Measurements from ENCODE around the gene MED22.

The MED22 gene

GRCh38 chr9:133369422-133369821 lies 21.5 kb upstream of the MED22 start:
- Mint-ChIP-seq H3K36me3 (ENCODE audit: low read depth) (peaks cover 44% of the 10 kb centered on the region), H3K4me3 (peak overlapping the region; percentile 76), H3K27ac (peak overlapping the region; percentile 62), H3K9me3 (no peaks in the 10 kb centered on the region), H3K27me3 (ENCODE audit: low read depth) (no peaks in the 10 kb centered on the region), H3K4me1 (ENCODE audit: low read depth) (peaks cover 60% of the 10 kb centered on the region)

GRCh38 chr9:133368249-133368881 lies 20.4 kb upstream of the MED22 start:
- Mint-ChIP-seq H3K27ac (peak overlapping the region; percentile 53), H3K36me3 (ENCODE audit: low read depth) (peaks cover 51% of the 10 kb centered on the region), H3K4me1 (ENCODE audit: low read depth) (peaks cover 56% of the 10 kb centered on the region), H3K4me3 (peak overlapping the region; percentile 33), H3K27me3 (ENCODE audit: low read depth) (no peaks in the 10 kb centered on the region), H3K9me3 (no peaks in the 10 kb centered on the region)

- H3K4me1 Mint-ChIP-seq (ENCODE audit: low read depth) = peaks cover 52% of the 10 kb centered on the region
- peaks cover 51% of the 10 kb centered on the region for H3K36me3 Mint-ChIP-seq (ENCODE audit: low read depth)
- H3K4me3 Mint-ChIP-seq = no peak overlapping the region
- no peaks in the 10 kb centered on the region for H3K27me3 Mint-ChIP-seq (ENCODE audit: low read depth)
- no peak overlapping the region for H3K27ac Mint-ChIP-seq
- no peaks in the 10 kb centered on the region for H3K9me3 Mint-ChIP-seq
Measured at GRCh38 chr9:133367778-133368177, 19.8 kb upstream of the MED22 start.

- Mint-ChIP-seq H3K4me3 (no peak overlapping the region), H3K36me3 (ENCODE audit: low read depth) (peaks cover 52% of the 10 kb centered on the region), H3K4me1 (ENCODE audit: low read depth) (peaks cover 46% of the 10 kb centered on the region), H3K9me3 (no peaks in the 10 kb centered on the region), H3K27ac (no peak overlapping the region), H3K27me3 (ENCODE audit: low read depth) (no peaks in the 10 kb centered on the region)
Measured at GRCh38 chr9:133367221-133367620, 19.3 kb upstream of the MED22 start.

GRCh38 chr9:133366435-133366834 lies 18.5 kb upstream of the MED22 start:
- peaks cover 44% of the 10 kb centered on the region for H3K4me1 Mint-ChIP-seq (ENCODE audit: low read depth)
- no peaks in the 10 kb centered on the region for H3K9me3 Mint-ChIP-seq
- H3K36me3 Mint-ChIP-seq (ENCODE audit: low read depth) = peaks cover 59% of the 10 kb centered on the region
- H3K27ac Mint-ChIP-seq = no peak overlapping the region
- no peak overlapping the region for H3K4me3 Mint-ChIP-seq
- no peaks in the 10 kb centered on the region for H3K27me3 Mint-ChIP-seq (ENCODE audit: low read depth)

GRCh38 chr9:133362359-133363044 lies 14.6 kb upstream of the MED22 start:
- Mint-ChIP-seq H3K36me3 (ENCODE audit: low read depth) (peaks cover 48% of the 10 kb centered on the region), H3K9me3 (no peaks in the 10 kb centered on the region), H3K27ac (no peak overlapping the region), H3K4me3 (no peak overlapping the region), H3K27me3 (ENCODE audit: low read depth) (no peaks in the 10 kb centered on the region), H3K4me1 (ENCODE audit: low read depth) (peaks cover 22% of the 10 kb centered on the region)

GRCh38 chr9:133361507-133362092 lies 13.7 kb upstream of the MED22 start:
- Mint-ChIP-seq H3K36me3 (ENCODE audit: low read depth) (peaks cover 43% of the 10 kb centered on the region), H3K9me3 (no peaks in the 10 kb centered on the region), H3K4me3 (no peak overlapping the region), H3K27ac (no peak overlapping the region), H3K4me1 (ENCODE audit: low read depth) (peaks cover 25% of the 10 kb centered on the region), H3K27me3 (ENCODE audit: low read depth) (no peaks in the 10 kb centered on the region)

- peaks cover 37% of the 10 kb centered on the region for H3K36me3 Mint-ChIP-seq (ENCODE audit: low read depth)
- peaks cover 23% of the 10 kb centered on the region for H3K4me1 Mint-ChIP-seq (ENCODE audit: low read depth)
- H3K27me3 Mint-ChIP-seq (ENCODE audit: low read depth) = no peaks in the 10 kb centered on the region
- H3K27ac Mint-ChIP-seq = peak overlapping the region; percentile 26
- H3K4me3 Mint-ChIP-seq = no peak overlapping the region
- no peaks in the 10 kb centered on the region for H3K9me3 Mint-ChIP-seq
Measured at GRCh38 chr9:133360400-133361393, 12.8 kb upstream of the MED22 start.

- H3K4me1 Mint-ChIP-seq (ENCODE audit: low read depth) = peaks cover 23% of the 10 kb centered on the region
- no peak overlapping the region for H3K4me3 Mint-ChIP-seq
- no peak overlapping the region for H3K27ac Mint-ChIP-seq
- H3K27me3 Mint-ChIP-seq (ENCODE audit: low read depth) = no peaks in the 10 kb centered on the region
- peaks cover 30% of the 10 kb centered on the region for H3K36me3 Mint-ChIP-seq (ENCODE audit: low read depth)
- H3K9me3 Mint-ChIP-seq = no peaks in the 10 kb centered on the region
Measured at GRCh38 chr9:133359399-133360175, 11.7 kb upstream of the MED22 start.

- peaks cover 25% of the 10 kb centered on the region for H3K36me3 Mint-ChIP-seq (ENCODE audit: low read depth)
Measured at GRCh38 chr9:133357656-133358055, 9.7 kb upstream of the MED22 start.

GRCh38 chr9:133356391-133357091 lies 8.6 kb upstream of the MED22 start, which contains the start of the genes SURF1 and SURF2:
Gene SURF1 (minus strand): TSS chr9:133356487. CDS start chr9:133356453, 34 bp downstream.
Gene SURF2 (plus strand): TSS chr9:133356550. CDS start chr9:133356593, 43 bp downstream.
- Mint-ChIP-seq H3K27me3 (ENCODE audit: low read depth) (no peaks in the 10 kb centered on the region), H3K36me3 (ENCODE audit: low read depth) (peaks cover 25% of the 10 kb centered on the region), H3K9me3 (no peaks in the 10 kb centered on the region), H3K27ac (peak within 1 kb of the TSS; percentile 88), H3K4me3 (peak within 1 kb of the TSS; percentile 88), H3K4me1 (ENCODE audit: low read depth) (peaks cover 20% of the 10 kb centered on the region)

More at GRCh38 chr9:133357656-133358055, 9.7 kb upstream of the MED22 start:
- peak overlapping the region; percentile 75 for H3K4me3 Mint-ChIP-seq
- peaks cover 22% of the 10 kb centered on the region for H3K4me1 Mint-ChIP-seq (ENCODE audit: low read depth)
- no peak overlapping the region for H3K27ac Mint-ChIP-seq
- H3K9me3 Mint-ChIP-seq = no peaks in the 10 kb centered on the region
- no peaks in the 10 kb centered on the region for H3K27me3 Mint-ChIP-seq (ENCODE audit: low read depth)

- Mint-ChIP-seq H3K4me1 (ENCODE audit: low read depth) (peaks cover 16% of the 10 kb centered on the region), H3K27ac (peak overlapping the region; percentile 88), H3K9me3 (no peaks in the 10 kb centered on the region), H3K4me3 (peak overlapping the region; percentile 88), H3K27me3 (ENCODE audit: low read depth) (no peaks in the 10 kb centered on the region), H3K36me3 (ENCODE audit: low read depth) (peaks cover 24% of the 10 kb centered on the region)
Measured at GRCh38 chr9:133355881-133356357, 8.0 kb upstream of the MED22 start.

GRCh38 chr9:133354766-133355165 lies 6.8 kb upstream of the MED22 start:
- Mint-ChIP-seq H3K4me1 (ENCODE audit: low read depth) (peaks cover 16% of the 10 kb centered on the region), H3K27ac (peak overlapping the region; percentile 41), H3K9me3 (no peaks in the 10 kb centered on the region), H3K27me3 (ENCODE audit: low read depth) (no peaks in the 10 kb centered on the region), H3K36me3 (ENCODE audit: low read depth) (peaks cover 31% of the 10 kb centered on the region), H3K4me3 (peak overlapping the region; percentile 88)

Data from T-helper 1 cell treated with Interleukin-12 subunit alpha and Interleukin-12 subunit beta and Interleukin-4 antibody, amounts not matched to agents 30 μg/mL and 1 μg/mL, for 36 hours (primary cell).